GM18517 (cell line): ENCODE results near the gene LINGO3.
"Not testable (repeated sequence)": the region's sequence is repeated elsewhere in the genome, so short reads cannot be mapped to it uniquely, and the experiment has no call there.

Experiments
- ATAC-seq: cut with Tn5 transposase; IDR thresholded peaks from one replicate; pipeline ENCODE4 v1.9.1; 2021; ENCODE audit warnings: mild to moderate bottlenecking, moderate library complexity; ENCODE audit not compliant: unreplicated experiment

Gene LINGO3

GRCh38 chr19:2283835-2284507 is 24.0 kb downstream of the LINGO3 start:
- no peak for ATAC-seq

GRCh38 chr19:2282862-2283237 is 25.1 kb downstream of the LINGO3 start:
- no peak for ATAC-seq

DNA sequence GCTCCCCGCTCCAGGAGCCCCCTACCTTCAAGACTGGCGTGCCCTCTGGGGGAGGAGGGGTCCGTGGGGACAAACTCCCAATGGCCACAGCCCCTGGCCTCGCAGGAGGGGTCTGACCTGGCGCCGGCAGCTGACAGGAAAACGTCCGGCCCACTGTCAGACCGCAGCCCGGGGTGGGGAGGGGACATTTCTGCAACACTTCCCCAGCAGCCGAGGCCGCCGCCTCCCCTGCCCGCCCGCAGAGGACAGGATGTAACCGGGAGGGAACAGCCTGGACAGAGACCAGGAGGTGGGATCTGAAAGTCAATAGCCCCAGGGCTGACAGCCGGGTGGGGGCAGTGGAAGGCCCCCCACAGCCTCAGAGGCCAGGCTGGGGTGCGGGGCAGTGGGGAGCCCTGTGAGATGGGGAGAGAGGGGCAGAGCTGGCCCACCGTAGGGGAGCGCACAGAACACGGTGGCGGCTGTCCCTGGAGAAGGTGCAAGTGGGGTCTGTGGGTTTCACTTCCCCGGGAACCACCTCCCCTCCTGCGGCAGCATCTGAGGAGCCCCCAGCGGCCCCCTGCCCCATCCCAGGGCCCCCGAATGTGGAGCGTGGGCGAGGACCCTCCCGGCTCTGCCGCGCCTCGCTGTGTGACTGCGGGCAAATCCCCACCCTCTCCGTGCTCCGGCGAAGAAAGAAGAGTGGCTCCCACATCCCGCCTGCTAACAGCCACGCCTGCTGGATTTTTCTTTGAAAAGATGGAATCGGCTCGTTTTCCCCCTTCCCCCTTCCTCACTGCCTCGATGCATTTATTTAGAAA is 25.7 kb downstream of the LINGO3 start, which contains the start of gene PEAK3:
PEAK3 (minus strand) TSS at position 114 of the 800 bp plus-strand sequence. CDS start 1,244 bp downstream, outside the sequence.
- no peak for ATAC-seq

DNA sequence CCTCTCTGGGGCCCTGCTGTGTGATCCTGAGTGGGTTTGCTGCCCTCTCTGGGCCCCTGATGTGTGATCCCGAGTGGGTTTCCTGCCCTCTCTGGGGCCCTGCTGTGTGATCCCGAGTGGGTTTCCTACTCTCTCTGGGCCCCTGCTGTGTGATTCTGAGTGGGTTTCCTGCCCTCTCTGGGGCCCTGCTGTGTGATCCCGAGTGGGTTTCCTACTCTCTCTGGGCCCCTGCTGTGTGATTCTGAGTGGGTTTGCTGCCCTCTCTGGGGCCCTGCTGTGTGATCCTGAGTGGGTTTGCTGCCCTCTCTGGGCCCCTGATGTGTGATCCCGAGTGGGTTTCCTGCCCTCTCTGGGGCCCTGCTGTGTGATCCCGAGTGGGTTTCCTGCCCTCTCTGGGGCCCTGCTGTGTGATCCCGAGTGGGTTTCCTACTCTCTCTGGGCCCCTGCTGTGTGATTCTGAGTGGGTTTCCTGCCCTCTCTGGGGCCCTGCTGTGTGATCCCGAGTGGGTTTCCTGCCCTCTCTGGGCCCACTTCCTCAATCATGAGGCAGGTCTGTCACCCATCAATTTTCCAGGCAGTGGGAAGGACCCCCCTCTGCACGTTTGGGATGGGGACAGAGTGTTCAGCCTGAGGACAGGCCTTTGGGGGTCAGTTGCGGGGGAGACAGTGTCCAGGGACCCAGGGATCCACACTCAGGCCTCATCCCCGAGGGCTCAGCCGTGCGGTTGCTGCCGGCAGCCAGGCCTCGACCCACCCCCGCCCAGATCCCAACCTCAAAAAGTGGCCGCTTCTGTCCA is 26.5 kb downstream of the LINGO3 start:
- not testable (repeated sequence) for ATAC-seq

- ATAC-seq = no peak
These were observed 27.2 kb downstream of the LINGO3 start for GRCh38 chr19:2280633-2281264.

DNA sequence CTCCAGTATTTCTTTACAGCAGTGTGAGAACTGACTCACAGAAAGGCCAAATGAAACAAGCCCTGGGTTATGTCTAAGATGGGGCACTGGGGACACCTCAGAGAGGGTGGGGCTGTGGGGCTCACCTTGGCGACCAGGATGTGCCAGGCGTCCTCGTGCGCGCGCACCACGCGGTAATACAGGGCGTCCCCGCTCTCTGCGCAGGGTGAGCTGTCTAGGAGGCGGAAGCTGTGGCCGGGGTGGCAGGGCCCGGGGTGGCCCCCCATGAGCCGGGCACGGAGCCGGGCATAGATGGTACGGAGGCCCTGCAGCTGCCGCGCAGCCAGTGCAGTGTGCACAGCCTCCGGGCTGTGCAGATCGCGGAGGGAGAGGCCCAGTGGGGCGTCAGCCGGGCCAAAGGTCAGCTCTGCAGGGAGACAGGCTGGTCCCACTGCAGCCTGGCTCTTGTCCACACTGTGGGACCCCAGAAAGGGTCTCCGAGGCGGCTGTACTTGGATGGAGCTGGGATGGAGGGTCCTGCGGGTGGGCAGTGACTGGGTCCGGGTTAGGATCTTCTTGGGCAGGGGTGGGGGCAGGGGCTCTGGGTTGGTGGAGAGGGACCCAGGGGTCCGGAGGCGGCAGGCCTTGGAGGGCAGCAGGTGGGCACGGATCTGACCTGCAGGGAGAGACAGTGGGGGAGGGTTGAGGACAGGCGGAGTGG is 29.3 kb downstream of the LINGO3 start:
- ATAC-seq = no peak

DNA sequence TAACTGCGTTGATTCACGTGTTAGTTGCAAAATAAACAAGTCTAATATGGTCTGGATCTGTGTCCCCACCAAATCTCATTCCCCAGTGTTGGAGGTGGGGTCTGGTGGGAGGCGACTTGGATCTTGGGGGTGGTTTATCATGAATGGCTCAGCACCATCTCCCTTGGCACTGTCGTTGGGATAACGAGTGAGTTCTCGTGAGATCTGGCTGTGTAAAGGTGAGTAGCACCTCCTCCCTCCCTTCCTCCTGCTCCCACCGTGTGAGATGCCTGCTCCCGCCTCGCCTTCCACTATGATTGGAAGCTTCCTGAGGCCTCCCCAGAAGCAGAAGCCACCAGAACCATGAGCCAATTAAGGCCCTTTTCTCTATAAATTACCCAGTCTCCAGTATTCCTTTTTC is 30.8 kb downstream of the LINGO3 start:
- ATAC-seq = no peak

GRCh38 chr19:2276429-2276986 is 31.4 kb downstream of the LINGO3 start:
- no peak for ATAC-seq

DNA sequence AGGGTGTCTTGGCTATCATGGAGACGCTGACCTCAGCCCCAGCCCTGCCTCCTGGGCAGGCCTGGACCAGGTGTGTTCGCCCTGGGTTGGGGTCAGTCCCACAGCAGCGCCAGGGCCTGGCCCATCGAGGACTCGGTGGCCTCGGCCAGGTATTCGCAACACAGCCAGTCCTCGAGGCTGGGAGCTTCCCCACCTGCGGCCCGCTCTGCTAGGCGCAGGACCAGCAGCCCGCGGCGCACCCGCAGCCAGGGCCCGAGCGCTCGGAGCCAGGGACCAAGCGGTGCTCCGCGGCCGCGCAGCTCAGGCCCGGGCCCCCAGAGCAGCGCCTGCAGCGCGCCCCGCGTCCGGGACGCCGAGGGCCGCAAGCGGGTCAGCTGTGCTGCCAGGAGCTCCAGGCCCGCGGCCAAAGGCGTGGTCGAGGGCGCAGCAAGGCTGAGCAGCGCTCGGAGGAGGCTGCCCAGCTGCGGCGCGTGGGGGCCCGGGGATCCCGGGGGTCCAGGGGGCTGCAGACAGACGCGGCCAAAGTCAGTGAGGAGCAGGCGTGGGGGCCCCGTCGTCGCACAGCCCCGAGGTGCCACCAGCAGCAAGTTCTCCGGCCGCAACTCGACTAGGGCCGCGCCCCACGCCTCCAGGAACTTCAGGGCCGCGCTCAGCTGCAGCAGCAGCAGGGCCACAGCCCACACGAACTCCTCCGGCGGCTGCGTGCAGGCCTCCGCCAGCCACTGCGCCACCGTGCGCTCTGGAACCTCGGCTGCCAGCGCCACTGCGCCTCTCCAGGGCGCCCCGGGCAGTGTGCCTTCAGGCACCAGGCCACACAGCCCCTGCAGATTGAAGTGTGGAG is 32.1 kb downstream of the LINGO3 start:
- ATAC-seq = no peak

- ATAC-seq = no peak
These were observed 32.9 kb downstream of the LINGO3 start for GRCh38 chr19:2274931-2275535.

- no peak for ATAC-seq
These were observed 33.7 kb downstream of the LINGO3 start for GRCh38 chr19:2274185-2274711.

DNA sequence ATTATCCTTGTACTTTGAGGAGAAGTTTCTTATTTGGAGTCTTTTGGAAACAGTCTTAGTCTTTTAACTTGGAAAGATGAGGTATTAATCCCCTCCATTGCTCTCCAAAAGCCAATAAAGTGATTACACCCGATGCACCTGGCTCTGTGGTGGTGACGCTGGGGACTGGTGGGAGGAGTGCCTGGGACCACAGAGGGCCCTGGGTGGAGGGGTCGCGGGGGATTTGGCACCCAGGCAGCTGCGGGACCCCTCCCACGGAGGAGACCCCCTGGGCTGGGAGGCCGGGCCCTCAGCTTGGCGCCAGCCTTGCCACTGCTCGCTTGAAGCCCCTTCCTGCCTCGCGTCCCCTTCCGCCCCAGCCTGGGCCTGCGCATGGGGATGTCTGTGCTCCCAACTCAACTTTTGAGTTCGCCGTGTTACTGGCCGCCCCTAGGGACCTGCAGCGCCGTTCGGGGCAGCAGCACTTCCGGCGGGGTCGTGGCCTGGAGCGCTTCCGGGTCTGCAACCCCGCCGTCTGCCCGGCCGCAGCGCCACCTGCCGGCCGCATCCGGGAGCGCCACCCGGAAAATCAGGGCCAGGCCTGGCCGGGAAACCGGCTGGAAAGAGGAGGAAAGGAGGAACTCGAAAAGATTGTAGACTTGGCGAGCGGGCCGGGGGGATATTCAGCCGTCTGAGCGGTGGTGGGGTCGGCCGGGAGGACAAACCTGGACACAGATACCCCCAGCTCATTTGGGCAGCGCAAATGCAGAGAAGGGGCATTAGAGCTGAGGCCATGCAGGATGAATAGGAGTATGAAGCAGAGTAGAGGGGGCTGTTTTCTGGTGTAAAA is 34.4 kb downstream of the LINGO3 start:
- ATAC-seq = no peak

GRCh38 chr19:2271234-2272103 is 36.5 kb downstream of the LINGO3 start:
- ATAC-seq = no peak

GRCh38 chr19:2270423-2271233 is 37.3 kb downstream of the LINGO3 start:
- ATAC-seq = no peak

- ATAC-seq = no peak
These were observed 37.9 kb downstream of the LINGO3 start for GRCh38 chr19:2270157-2270422.
